MM.1S (cell line): ENCODE data around the gene SLC26A6.

Experiments
- DNase-seq: peaks from one replicate; pipeline ENCODE4 v3.0.0-alpha.2; 2015
- H2AFZ ChIP-seq: fragments of 300-600 bp; sonication (generic); 2 replicates; pipeline ENCODE4 v1.6.0; 2016; ENCODE audit warnings: antibody characterized with exemption, low read length
- H3F3A ChIP-seq: fragments of 300-600 bp; sonication (generic); 2 replicates; pipeline ENCODE4 v1.6.1; 2016; ENCODE audit warnings: mild to moderate bottlenecking, antibody characterized with exemption, low read length, moderate library complexity, mixed read lengths; ENCODE audit not compliant: insufficient read depth
- H3K27ac ChIP-seq: fragments of 300-600 bp; sonication (generic); 2 replicates; pipeline ENCODE4 v1.5.1; 2016; ENCODE audit warnings: mild to moderate bottlenecking, low read length
- H3K27me3 ChIP-seq: fragments of 300-600 bp; sonication (generic); replicated peaks from 2 replicates; pipeline ENCODE4 v1.6.0; 2016; ENCODE audit warnings: low read length; ENCODE audit not compliant: insufficient read depth
- H3K36me3 ChIP-seq: fragments of 300-600 bp; sonication (generic); replicated peaks from 2 replicates; pipeline ENCODE4 v1.6.1; 2016; ENCODE audit warnings: mild to moderate bottlenecking, low read length, mixed read lengths; ENCODE audit not compliant: insufficient read depth
- H3K4me1 ChIP-seq: fragments of 300-600 bp; sonication (generic); 2 replicates; pipeline ENCODE4 v1.6.1; 2016; ENCODE audit warnings: low read length, mixed read lengths
- H3K4me2 ChIP-seq: fragments of 300-600 bp; sonication (generic); 2 replicates; pipeline ENCODE4 v1.6.0; 2016; ENCODE audit warnings: low read depth, low read length
- H3K4me3 ChIP-seq: fragments of 300-600 bp; sonication (generic); 2 replicates; pipeline ENCODE4 v1.5.1; 2016; ENCODE audit warnings: low read length, mixed read lengths
- H3K79me2 ChIP-seq: fragments of 300-600 bp; sonication (generic); 2 replicates; pipeline ENCODE4 v1.6.1; 2016; ENCODE audit warnings: mixed run types, low read length, mixed read lengths
- H3K9ac ChIP-seq: fragments of 300-600 bp; sonication (generic); 2 replicates; pipeline ENCODE4 v1.6.1; 2016; ENCODE audit warnings: low read length, mixed read lengths
- H3K9me2 ChIP-seq: fragments of 300-600 bp; sonication (generic); replicated peaks from 2 replicates; pipeline ENCODE4 v1.6.1; 2016; ENCODE audit warnings: mild to moderate bottlenecking, low read length, mixed read lengths; ENCODE audit not compliant: insufficient read depth
- H3K9me3 ChIP-seq: fragments of 300-600 bp; sonication (generic); replicated peaks from 2 replicates; pipeline ENCODE4 v1.6.1; 2016; ENCODE audit warnings: mild to moderate bottlenecking, low read length, mixed read lengths; ENCODE audit not compliant: insufficient read depth
- H4K20me1 ChIP-seq: fragments of 300-600 bp; sonication (generic); 2 replicates; pipeline ENCODE4 v1.6.1; 2016; ENCODE audit warnings: mild to moderate bottlenecking, low read length, moderate library complexity, mixed read lengths; ENCODE audit not compliant: insufficient read depth
- CTCF ChIP-seq: fragments of 300-600 bp; sonication (generic); IDR thresholded peaks from 2 replicates; pipeline ENCODE4 v1.5.1; 2016; ENCODE audit warnings: antibody characterized with exemption, low read length, mixed read lengths
- EZH2 ChIP-seq: fragments of 300-600 bp; sonication (generic); optimal IDR thresholded peaks from 2 replicates; pipeline ENCODE3; 2017; ENCODE audit warnings: low read depth, mild to moderate bottlenecking, antibody characterized with exemption, low read length, mixed read lengths
- EZH2phosphoT487 ChIP-seq: fragments of 300-600 bp; sonication (generic); IDR thresholded peaks from 2 replicates; pipeline ENCODE4 v1.6.1; 2018; ENCODE audit warnings: antibody characterized with exemption, low read length

Gene SLC26A6

GRCh38 chr3:48595075-48595525, 40.2 kb downstream of the SLC26A6 start, which contains the start of gene COL7A1:
Gene COL7A1 (minus strand): TSS chr3:48595329. CDS start chr3:48595159, 170 bp downstream.
- Histone ChIP-seq H3F3A (no peaks in the 10 kb centered on the region), H3K27me3 (peaks cover 45% of the 10 kb centered on the region), H3K9ac (no peak within 1 kb of the TSS), H2AFZ (no peak within 1 kb of the TSS), H3K79me2 (no peaks in the 10 kb centered on the region), H3K9me3 (no peaks in the 10 kb centered on the region), H3K4me1 (no peaks in the 10 kb centered on the region), H3K4me2 (no peak within 1 kb of the TSS), H3K4me3 (no peak within 1 kb of the TSS), H3K27ac (no peak within 1 kb of the TSS), H3K9me2 (no peaks in the 10 kb centered on the region), H4K20me1 (no peaks in the 10 kb centered on the region), H3K36me3 (no peaks in the 10 kb centered on the region)
- TF ChIP-seq EZH2 (no peak), EZH2phosphoT487 (no peak), CTCF (no peak)
- DNase-seq = no peak

- DNase-seq = no peak
- no peaks in the 10 kb centered on the region for H3K4me1 ChIP-seq
- no peaks in the 10 kb centered on the region for H4K20me1 ChIP-seq
- no peaks in the 10 kb centered on the region for H3K9me2 ChIP-seq
- TF ChIP-seq EZH2phosphoT487 (no peak), EZH2 (no peak), CTCF (no peak)
- no peaks in the 10 kb centered on the region for H3K36me3 ChIP-seq
- H3K9ac ChIP-seq = no peak overlapping the region
- H3F3A ChIP-seq = no peaks in the 10 kb centered on the region
- H3K27ac ChIP-seq = no peak overlapping the region
- no peak overlapping the region for H3K4me2 ChIP-seq
- H3K79me2 ChIP-seq = no peaks in the 10 kb centered on the region
- H3K27me3 ChIP-seq = peaks cover 51% of the 10 kb centered on the region
- H3K4me3 ChIP-seq = no peak overlapping the region
- no peak overlapping the region for H2AFZ ChIP-seq
- H3K9me3 ChIP-seq = no peaks in the 10 kb centered on the region
Observed at GRCh38 chr3:48594417-48595049, 40.7 kb downstream of the SLC26A6 start.

- no peak overlapping the region for H3K4me2 ChIP-seq
- no peak overlapping the region for H3K9ac ChIP-seq
Observed at GRCh38 chr3:48593337-48593736, 41.9 kb downstream of the SLC26A6 start.

More at GRCh38 chr3:48593337-48593736, 41.9 kb downstream of the SLC26A6 start:
- H3K4me1 ChIP-seq = no peaks in the 10 kb centered on the region
- H3K36me3 ChIP-seq = no peaks in the 10 kb centered on the region
- H3F3A ChIP-seq = no peaks in the 10 kb centered on the region
- no peak overlapping the region for H3K4me3 ChIP-seq
- H2AFZ ChIP-seq = no peak overlapping the region
- H3K27ac ChIP-seq = no peak overlapping the region
- TF ChIP-seq CTCF (no peak), EZH2phosphoT487 (no peak), EZH2 (no peak)
- no peak for DNase-seq
- H3K9me2 ChIP-seq = no peaks in the 10 kb centered on the region
- H4K20me1 ChIP-seq = no peaks in the 10 kb centered on the region
- no peaks in the 10 kb centered on the region for H3K9me3 ChIP-seq
- peaks cover 62% of the 10 kb centered on the region for H3K27me3 ChIP-seq
- H3K79me2 ChIP-seq = no peaks in the 10 kb centered on the region
